ENCODE results near the gene SEMA4B.

DNA sequence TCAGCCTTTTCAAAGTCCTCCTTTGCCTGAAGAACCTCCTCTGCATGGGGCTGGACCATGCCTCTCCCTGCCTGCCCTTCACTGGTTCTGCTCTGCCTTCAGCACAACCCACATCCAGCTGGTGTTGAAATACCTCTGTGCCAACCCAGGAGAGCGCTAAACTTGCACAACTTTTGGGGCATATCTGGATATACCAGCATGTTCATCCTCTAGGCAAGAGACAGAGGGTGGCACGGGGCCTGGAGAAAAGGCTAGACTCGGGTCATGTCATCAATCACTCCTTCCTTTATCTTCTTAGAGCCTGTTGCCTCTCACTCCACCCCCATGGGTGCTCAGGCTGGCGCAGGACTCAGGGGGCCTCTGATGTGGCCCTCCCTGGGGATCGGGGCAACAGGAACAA lies 4.8 kb downstream of the SEMA4B start:
- TF ChIP-seq, protein P1, sequence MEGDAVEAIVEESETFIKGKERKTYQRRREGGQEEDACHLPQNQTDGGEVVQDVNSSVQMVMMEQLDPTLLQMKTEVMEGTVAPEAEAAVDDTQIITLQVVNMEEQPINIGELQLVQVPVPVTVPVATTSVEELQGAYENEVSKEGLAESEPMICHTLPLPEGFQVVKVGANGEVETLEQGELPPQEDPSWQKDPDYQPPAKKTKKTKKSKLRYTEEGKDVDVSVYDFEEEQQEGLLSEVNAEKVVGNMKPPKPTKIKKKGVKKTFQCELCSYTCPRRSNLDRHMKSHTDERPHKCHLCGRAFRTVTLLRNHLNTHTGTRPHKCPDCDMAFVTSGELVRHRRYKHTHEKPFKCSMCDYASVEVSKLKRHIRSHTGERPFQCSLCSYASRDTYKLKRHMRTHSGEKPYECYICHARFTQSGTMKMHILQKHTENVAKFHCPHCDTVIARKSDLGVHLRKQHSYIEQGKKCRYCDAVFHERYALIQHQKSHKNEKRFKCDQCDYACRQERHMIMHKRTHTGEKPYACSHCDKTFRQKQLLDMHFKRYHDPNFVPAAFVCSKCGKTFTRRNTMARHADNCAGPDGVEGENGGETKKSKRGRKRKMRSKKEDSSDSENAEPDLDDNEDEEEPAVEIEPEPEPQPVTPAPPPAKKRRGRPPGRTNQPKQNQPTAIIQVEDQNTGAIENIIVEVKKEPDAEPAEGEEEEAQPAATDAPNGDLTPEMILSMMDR (IDR thresholded peaks at IDR 0.05 in 8 of 11, conservative IDR thresholded peaks at IDR 0.05 in 3 of 11) = no peak
- TF ChIP-seq POLR2AphosphoS5 (IDR thresholded peaks at IDR 0.05) (no peak), POLR2A (IDR thresholded peaks at IDR 0.05) (no peak)
